HL-60 (cell line): ENCODE measurements around the gene HAGHL.

ENCODE experiments used
- CTCF ChIP-seq: IDR thresholded peaks from one replicate; pipeline ENCODE4 v1.5.1; 2011; ENCODE audit warnings: low read length, control low read depth, inconsistent platforms; ENCODE audit not compliant: insufficient read depth
- GABPA ChIP-seq: IDR thresholded peaks from 2 replicates; pipeline ENCODE4 v1.6.1; 2012; ENCODE audit warnings: low read depth

DNA sequence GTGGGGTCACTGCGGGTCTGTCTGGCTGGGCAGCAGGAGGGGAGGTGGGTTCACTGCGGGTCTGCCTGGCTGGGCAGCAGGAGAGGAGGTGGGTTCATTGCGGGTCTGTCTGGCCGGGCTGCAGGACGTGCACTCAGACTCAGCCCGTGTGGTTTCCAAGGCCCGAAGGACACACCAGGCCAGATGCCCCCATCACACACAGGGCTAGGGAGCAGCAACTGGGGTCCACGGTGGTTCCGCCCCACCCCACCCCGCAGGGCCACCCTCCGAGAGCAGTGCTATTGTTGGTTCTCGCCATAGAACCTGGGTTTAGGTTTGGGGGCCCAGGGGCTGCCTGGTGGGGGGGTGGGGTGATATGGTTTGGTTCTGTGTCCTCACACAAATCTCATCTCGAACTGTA is 19.7 kb downstream of the HAGHL start:
- no peak for TF ChIP-seq CTCF
- TF ChIP-seq GABPA = no peak
